AG10803 (cell line): Measurements from ENCODE around the gene CD8A.

Source experiments
- DNase-seq: peaks from one replicate; pipeline ENCODE4 v3.0.0; 2010; ENCODE audit warnings: low read depth
- H3K4me3 ChIP-seq: 2 replicates; pipeline ENCODE4 v1.5.1; 2011; ENCODE audit warnings: mild to moderate bottlenecking, low read length, control low read depth
- TF ChIP-seq, protein P1 (sequence below): conservative IDR thresholded peaks from 2 replicates; pipeline ENCODE4 v1.5.1; 2011; ENCODE audit warnings: mild to moderate bottlenecking, low read length, control low read depth, inconsistent platforms

The CD8A gene

DNA sequence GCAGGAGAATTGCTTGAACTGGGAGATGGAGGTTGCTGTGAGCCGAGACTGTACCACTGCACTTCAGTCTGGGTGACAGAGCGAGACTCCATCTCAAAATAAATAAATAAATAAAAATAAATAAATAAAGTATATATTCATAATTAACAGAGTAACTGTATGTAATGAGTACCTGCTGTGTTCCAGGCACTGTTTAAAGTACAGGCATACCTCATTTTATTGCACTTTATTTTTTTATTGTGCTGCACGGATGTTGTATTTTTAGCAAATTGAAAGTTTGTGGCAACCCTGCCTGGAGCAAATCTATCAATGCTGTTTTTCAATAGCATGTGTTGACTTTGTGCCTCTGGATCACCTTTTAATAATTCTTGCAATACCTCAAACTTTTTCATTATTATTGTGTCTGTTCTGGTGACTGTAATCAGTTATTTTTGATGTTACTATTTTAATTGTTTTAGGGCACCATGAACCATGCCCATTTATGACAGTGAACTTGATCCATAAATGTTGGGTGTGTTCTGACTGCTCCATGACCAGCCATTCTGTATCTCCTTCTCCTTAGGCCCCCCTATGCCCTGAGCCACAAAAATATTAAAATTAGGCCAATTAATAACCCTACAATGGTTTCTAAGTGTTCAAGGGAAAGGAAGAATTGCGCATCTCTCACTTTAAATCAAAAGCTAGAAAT, 27.5 kb upstream of the CD8A start:
- TF ChIP-seq, protein P1, sequence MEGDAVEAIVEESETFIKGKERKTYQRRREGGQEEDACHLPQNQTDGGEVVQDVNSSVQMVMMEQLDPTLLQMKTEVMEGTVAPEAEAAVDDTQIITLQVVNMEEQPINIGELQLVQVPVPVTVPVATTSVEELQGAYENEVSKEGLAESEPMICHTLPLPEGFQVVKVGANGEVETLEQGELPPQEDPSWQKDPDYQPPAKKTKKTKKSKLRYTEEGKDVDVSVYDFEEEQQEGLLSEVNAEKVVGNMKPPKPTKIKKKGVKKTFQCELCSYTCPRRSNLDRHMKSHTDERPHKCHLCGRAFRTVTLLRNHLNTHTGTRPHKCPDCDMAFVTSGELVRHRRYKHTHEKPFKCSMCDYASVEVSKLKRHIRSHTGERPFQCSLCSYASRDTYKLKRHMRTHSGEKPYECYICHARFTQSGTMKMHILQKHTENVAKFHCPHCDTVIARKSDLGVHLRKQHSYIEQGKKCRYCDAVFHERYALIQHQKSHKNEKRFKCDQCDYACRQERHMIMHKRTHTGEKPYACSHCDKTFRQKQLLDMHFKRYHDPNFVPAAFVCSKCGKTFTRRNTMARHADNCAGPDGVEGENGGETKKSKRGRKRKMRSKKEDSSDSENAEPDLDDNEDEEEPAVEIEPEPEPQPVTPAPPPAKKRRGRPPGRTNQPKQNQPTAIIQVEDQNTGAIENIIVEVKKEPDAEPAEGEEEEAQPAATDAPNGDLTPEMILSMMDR = no peak
- H3K4me3 ChIP-seq = no peak overlapping the region
- DNase-seq = no peak

DNA sequence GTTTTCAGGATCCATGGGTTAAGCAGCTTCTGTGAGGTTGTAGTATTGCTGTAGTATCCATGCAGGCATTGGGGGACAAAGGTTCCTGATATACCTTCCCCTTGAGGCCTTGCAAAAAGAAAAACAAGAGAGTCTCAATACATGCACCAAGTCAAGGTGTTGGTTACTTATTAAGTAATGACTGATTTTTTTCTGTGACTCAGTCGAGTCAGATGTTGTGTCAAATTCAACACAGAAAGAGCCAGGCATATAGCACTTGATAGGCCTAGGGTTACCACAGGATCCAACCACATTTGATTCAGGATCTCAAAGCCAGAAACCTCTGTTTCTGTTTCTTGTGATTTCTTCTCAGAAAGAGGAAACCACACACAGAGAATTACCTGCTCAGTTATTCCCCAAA, 24.9 kb upstream of the CD8A start:
- no peak overlapping the region for H3K4me3 ChIP-seq
- TF ChIP-seq, protein P1 = no peak
- DNase-seq = no peak

DNA sequence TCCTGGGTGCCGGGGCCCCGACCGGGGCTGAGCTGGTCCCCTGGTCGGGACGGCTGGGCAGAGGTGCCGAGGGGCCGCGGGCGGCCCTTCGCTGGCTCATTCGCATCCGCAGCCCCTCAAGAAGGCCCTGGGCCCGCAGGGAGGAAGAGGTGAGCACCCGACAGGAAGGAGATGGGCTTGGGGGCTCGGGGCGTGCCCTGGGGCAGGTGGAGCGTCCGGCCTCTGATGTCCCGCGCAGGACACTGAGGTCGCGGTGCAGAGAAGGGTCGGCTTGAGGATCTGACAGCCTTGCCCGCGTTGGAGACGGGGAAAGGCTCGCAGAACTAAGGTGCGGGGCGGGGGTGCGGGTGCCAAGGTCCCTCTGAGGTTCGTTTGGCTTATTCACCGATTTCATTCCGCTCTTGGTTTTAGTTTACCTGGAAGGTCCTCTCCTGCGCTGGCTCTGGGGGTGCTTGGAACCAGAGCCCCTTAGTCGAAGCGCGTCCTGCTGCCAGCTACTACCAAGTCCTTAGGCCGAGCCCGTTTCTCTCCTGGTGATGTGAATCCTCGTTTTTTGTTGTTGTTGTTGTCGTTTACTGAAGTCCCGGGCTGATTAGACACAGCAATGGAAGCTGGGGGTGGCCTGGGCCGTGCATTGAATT, 18.9 kb upstream of the CD8A start:
- TF ChIP-seq, protein P1 = no peak
- no peak for DNase-seq
- no peak overlapping the region for H3K4me3 ChIP-seq

DNA sequence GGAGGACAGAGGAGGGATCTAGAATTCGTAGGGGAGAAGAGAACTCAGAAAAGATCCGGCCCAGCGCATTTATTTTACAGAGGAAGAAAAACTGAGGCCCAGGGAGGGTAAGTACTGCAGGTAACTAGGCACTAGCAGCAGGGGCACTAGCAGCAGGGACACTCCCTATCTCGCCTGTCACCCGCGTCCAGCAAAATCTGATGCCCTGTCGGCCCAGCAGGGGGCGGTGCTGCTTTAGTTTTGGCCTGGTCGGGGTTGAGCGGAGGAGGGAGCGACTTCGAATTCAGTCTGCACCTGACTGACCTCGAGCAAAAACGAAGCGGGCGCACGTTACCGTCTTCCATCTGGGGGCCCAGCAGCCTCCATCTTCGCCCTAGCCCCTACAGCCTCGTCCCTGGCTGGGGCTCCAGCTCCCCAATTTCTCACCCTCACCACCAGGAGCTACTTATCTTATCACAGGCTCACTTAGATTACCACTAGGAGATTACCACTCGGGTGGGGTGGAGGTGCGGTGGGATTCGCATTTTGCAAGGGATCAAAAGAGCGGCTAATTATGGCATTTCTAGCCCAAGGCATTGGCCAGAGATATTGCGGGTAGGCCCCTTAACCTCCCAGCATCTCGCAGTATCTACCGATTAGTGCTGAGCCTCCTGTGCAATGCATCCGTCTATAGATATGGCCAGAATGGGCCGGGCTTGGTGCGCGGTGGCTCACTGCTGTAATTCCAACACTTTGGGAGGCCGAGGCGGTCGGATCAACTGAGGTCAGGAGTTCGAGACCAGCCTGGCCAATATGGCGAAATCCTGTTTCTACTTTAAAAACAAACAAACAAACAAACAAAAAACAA, 17.8 kb upstream of the CD8A start:
- TF ChIP-seq, protein P1 = peak; percentile 86
- peak; percentile 58 for DNase-seq
- H3K4me3 ChIP-seq = peak overlapping the region; percentile 40

DNA sequence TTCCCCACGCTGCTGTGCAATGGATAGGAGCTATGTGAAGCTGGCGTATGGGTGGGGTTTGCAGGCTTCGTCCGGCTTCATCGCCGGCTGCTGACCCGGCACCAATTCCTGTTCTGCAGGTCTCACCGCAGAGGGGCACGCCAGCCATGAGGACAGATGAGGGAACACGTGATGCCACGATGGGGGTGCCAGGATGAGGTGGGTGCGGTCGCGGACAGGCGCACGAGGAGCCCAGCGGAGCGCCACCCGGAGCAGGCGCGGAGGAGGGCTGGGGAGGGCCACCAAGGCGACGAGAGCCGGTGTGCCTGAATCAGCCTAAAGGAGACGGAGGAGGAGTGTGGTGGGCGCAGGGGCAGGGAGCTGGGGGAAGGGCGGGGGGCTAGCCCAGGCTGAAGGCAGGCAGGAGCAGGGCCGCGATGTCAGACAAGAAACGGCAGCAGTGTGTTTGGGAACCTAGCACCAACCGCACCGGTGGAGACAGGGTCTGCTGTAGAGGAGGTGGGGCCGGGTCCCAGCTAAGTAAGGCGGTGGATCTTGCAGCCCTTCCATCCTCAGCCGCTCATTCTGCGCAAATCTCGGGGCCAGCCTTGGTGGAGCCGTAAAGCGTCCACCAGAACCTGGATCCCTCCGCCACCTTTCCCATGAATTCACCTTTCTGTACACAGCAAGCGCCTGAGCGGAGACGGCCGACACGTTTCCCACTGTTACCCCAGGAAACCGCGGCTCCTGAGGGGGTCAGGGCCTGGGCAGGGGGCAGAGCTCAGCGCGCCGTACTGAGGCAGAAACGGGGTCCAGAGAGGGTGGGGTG, 17.0 kb upstream of the CD8A start:
- no peak for DNase-seq
- TF ChIP-seq, protein P1 = no peak
- H3K4me3 ChIP-seq = peak overlapping the region; percentile 40

DNA sequence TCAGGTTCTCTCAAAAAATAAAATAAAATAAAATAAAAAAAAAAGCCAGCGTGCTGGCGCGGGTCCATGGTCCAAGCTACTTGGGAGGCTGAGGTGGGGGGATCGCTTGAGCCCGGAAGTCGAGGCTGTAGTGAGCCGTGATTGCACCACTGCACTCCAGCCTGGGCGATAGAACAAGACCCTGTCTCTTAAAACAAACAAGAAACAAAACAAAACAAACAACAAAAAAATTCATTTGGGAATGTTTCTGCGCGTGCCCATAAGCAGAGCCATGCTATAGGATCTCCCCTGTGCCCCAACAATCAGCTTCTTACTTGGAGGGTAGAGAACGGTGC, 16.4 kb upstream of the CD8A start:
- H3K4me3 ChIP-seq = peak overlapping the region; percentile 40
- no peak for DNase-seq
- TF ChIP-seq, protein P1 = no peak
